Epithelial cell of proximal tubule (primary cell): Measurements from ENCODE around the gene SRGAP2C. TPM values are rescaled to one million over a fixed set of nuclear protein-coding genes. Genes with fewer than 3 reads are reported as not detected.
"Not testable (repeated sequence)": the region's sequence is repeated elsewhere in the genome, so short reads cannot be mapped to it uniquely, and the experiment has no call there.

Experiments
- DNase-seq: peaks from one replicate; pipeline ENCODE4 v3.0.0-alpha.2; 2011; ENCODE audit warnings: low read depth
- H3K4me3 ChIP-seq: 2 replicates; pipeline ENCODE4 v1.5.1; 2011; ENCODE audit warnings: low read depth, mild to moderate bottlenecking, low read length
- total RNA-seq: library from RNA; depleted of rRNA; stranded (reverse); fragments of >200 nt; gene quantifications from 2 replicates; pipeline ENCODE4 v1.2.3, GENCODE V29; 2015

The SRGAP2C gene
- total RNA-seq, 1 donor from 2014 or later = 11.6 TPM

DNA sequence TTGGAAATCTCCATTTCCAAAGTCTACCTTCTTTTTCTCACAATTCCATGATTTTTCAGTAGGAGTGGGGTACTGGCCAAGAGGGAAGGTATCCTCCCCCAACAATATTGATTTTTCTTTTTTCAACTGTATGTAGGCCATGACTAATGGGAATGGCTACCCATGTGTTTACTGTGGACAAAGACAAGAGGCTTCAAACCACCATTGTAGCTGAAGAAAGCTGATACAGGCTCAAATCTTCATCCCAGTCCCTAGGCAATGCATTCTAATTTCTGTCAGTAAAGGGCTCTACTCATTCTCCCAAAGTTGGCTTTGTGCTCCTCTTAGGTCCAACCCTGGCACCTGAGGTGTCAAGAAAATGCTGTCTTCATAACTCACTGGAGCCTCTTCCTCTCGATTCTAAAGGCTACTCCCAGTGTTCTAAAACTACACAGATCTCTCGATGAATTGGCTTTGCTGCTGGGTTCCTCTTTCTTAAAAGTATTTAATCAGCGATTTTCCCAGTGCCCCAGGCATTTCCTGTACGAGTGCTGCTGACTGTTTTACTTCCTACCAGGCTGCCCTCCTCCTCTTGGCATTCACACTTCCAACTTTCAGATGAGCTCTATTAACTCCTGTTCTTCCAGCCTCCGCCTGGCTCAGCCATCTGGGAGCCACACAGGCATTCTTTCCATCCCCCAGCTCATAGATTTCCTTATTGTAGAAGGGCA, 171.1 kb downstream of the SRGAP2C start:
- not testable (repeated sequence) for H3K4me3 ChIP-seq, DNase-seq

- not testable (repeated sequence) for DNase-seq, H3K4me3 ChIP-seq
Measured at GRCh38 chr1:121356819-121357218, 172.0 kb downstream of the SRGAP2C start.

DNA sequence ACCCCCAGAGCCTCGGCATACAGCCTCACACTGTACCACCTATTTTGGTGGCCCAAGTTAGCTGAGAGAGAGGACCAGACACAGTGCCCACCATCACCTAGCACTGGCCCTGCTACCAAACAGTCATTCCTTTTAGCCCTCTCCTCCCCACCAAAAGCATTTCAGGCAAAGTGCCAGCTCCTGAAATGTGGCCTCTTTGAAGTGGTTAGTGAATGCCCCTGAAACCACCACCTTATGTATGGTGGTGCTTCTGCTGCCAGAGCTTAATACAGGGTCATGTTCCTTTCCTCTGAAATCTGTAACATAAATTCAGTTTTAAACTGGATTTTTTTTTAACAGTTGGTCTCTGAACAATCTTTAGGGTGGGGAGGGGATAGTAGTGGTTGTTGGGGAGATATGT, 175.8 kb downstream of the SRGAP2C start:
- DNase-seq, H3K4me3 ChIP-seq: not testable (repeated sequence)

- not testable (repeated sequence) for H3K4me3 ChIP-seq, DNase-seq
Measured at GRCh38 chr1:121361451-121362233, 176.9 kb downstream of the SRGAP2C start.

DNA sequence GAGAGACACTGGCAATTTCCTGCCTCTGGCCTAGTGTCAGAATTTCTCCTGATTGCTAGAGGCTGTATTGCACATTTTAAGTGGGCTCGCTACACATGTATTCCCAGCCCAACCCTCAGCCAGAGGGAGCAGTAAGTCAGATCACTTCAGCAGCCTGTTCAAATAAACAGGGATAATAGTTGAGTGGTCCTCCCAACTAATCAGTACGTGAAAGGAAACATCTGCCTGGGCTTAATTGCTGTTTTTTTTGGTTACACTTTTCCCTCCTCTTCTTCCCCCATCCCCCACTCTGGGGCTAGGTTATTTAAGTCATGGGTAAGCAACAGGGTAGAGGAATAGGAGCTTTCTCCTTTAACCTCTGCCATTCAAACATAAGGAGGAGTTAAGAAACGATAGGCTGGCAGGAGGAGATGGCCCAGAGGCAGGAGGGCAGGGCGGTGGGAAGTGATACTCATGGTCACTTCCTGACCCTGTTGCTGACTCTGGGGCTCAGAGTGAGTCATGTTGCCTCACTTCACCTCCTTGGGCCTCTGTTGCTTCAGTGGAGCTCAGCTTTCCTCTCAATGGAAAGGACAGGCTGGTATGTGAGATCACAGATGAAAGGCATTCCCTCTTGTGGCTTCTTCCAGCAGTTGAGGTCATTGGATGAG, 177.6 kb downstream of the SRGAP2C start:
- H3K4me3 ChIP-seq, DNase-seq: not testable (repeated sequence)

GRCh38 chr1:121365316-121365715, 180.5 kb downstream of the SRGAP2C start:
- H3K4me3 ChIP-seq, DNase-seq: not testable (repeated sequence)

GRCh38 chr1:121365723-121366122, 180.9 kb downstream of the SRGAP2C start:
- not testable (repeated sequence) for DNase-seq, H3K4me3 ChIP-seq

DNA sequence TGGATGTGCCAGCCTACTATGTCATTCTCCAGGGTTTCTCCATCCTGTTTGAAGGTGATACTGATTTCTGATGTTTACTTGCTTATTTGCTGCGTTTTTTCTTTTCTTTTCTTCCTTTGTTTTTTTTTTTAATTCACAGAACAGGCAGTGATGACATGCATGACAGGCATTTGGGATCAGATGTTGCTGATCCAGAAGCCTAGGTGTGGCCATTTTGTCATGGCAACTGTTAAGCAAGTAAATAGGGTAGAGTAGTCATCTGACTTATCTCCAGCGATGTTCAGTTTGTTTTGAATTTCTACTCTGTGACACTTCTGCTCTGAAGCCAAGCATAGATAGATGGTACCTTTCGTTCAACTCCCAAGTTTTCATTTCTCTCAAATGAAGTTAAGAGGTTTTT, 181.4 kb downstream of the SRGAP2C start:
- DNase-seq, H3K4me3 ChIP-seq: not testable (repeated sequence)

GRCh38 chr1:121368910-121369309, 184.1 kb downstream of the SRGAP2C start:
- DNase-seq, H3K4me3 ChIP-seq: not testable (repeated sequence)

- not testable (repeated sequence) for DNase-seq, H3K4me3 ChIP-seq
Measured at GRCh38 chr1:121369959-121370358, 185.2 kb downstream of the SRGAP2C start.

DNA sequence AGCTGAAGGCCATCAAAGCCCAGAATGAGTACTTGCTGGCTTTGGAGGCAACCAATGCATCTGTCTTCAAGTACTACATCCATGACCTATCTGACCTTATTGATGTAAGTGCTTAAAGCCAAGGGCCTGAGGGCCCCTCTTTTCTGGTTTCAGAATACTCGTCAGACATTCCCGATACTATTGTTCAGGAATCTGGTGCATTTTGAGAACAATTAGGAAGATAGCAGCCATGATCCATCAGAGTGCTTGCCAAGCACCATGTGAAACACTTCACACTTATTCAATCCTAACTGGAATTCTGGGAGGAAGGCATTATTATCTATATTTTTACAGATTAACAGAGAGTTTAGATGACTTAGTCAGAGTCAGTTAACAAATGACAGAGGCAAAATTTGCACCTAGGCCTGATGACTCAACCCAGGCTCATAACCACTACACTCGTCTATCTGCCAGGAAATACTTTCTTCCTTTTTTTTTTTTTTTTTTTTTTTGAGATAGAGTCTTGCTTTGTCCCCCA, 190.1 kb downstream of the SRGAP2C start:
- H3K4me3 ChIP-seq, DNase-seq: not testable (repeated sequence)

- H3K4me3 ChIP-seq = not testable (repeated sequence)
Measured at GRCh38 chr1:121376986-121377385, 192.2 kb downstream of the SRGAP2C start.

DNA sequence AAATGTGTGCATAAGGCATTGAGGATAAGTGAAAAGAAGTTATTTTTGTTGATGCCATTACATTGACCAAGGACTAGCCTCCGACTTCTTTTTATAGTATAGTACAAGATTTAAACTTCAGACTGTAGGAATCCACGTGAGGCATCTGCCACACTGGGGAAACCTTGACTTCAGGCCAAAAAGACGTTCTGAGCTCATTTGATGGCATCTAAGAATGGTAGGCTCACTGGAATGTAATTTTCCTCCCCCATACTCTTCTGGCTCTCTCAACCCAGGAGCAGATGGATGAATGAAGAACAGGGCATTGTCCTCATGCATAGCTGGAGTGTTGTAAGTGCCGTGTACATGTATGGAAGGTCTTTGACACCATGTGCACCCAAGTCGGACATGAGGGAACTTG, 194.0 kb downstream of the SRGAP2C start:
- DNase-seq, H3K4me3 ChIP-seq: not testable (repeated sequence)

More at GRCh38 chr1:121376986-121377385, 192.2 kb downstream of the SRGAP2C start:
- not testable (repeated sequence) for DNase-seq

- DNase-seq, H3K4me3 ChIP-seq: not testable (repeated sequence)
Measured at GRCh38 chr1:121384754-121385153, 200.0 kb downstream of the SRGAP2C start.

- DNase-seq, H3K4me3 ChIP-seq: not testable (repeated sequence)
Measured at GRCh38 chr1:121385162-121385561, 200.4 kb downstream of the SRGAP2C start.

DNA sequence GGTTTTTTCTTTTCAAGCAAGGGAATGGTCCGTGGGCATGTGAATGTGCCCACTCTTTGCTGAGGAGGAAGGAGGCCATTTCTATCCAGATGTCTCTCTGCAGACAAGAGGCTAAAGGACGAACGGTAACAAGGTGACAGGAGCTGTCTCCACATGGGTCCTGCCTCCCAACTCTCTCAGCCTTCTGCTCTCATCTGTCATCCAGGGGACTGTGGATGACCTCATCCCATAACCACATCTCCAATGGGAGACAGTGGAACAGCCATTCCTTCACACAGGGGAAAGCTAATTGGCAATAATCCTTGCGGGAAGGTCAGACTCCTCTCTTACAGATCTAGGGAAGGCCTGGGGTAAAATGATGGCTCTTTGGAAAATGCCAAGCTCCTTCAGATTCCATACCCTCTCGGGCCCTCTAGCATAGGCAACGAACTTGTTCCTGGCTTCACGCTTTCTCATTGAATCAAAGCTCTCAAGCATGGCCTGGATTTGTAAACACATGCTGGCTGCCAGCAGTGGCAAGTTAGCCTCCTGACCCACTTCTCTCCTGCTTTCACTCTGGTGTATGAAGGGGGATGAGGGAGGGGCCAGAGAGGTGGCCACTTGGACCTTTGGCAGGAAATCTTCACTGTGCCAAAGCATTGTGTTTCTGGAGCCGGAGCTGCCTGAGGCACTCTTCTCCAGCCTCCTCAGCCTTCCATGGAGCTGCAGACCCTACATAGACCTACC, 201.0 kb downstream of the SRGAP2C start:
- not testable (repeated sequence) for H3K4me3 ChIP-seq, DNase-seq

DNA sequence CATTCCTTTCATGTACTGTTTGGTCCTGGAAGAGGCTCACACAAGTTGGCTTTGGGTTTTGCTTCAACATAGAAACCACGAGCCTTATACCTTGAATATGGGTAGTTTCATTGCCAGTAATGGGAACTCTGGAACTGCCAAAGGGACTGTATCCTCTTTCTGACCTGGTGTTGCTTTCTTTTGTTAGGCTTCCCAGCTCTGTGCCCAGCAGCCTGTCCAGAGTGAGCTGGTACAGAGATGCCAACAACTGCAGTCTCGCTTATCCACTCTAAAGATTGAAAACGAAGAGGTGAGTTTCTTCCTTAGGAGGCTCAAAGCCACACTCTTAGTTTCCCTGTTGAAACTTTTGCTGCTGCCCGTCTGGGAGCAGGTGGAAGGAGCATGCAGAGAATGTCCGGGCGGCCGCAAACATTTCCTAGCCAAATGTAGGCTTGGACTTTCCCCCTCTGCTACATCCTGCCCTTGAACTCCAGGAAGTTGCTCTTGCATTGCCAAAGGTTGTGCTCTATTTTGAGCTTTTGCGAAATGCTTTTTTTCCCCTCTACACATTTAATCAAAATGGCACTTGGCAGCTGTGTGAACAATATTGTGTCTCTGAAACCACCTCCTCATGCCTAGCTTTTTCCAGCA, 201.7 kb downstream of the SRGAP2C start:
- not testable (repeated sequence) for H3K4me3 ChIP-seq, DNase-seq

GRCh38 chr1:121389895-121390560, 205.3 kb downstream of the SRGAP2C start:
- not testable (repeated sequence) for H3K4me3 ChIP-seq, DNase-seq
